ENCODE data around the gene STK39.

STK39 gene

DNA sequence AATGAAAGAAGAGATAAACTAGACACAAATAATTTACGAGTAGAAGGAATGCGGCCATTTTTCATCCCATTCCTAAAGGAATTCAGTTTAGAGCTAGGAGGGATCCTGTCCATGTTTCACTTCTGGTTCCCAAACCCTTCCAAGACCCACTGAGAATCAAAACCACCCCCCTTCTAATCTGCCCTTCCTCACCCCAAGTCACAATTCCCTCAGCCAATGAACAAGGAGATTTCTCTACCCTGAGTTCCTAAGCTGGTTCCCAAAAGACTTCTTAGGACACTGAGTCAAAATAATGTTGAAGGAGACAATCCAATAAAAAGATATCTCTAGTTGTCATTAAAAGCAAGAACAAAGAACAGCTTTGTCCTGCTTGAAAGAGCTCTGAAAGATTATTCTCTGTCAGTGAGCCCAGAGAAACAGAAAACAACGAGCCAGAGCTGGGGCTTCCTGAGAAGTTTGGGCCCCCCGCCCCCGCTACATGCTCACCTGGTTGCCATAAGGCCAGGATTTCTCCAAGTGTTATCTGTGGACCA is 45.7 kb downstream of the STK39 start:
- H3K4me3 ChIP-seq (ENCODE audit: low read length) = no peak overlapping the region
- TF ChIP-seq, protein P1, sequence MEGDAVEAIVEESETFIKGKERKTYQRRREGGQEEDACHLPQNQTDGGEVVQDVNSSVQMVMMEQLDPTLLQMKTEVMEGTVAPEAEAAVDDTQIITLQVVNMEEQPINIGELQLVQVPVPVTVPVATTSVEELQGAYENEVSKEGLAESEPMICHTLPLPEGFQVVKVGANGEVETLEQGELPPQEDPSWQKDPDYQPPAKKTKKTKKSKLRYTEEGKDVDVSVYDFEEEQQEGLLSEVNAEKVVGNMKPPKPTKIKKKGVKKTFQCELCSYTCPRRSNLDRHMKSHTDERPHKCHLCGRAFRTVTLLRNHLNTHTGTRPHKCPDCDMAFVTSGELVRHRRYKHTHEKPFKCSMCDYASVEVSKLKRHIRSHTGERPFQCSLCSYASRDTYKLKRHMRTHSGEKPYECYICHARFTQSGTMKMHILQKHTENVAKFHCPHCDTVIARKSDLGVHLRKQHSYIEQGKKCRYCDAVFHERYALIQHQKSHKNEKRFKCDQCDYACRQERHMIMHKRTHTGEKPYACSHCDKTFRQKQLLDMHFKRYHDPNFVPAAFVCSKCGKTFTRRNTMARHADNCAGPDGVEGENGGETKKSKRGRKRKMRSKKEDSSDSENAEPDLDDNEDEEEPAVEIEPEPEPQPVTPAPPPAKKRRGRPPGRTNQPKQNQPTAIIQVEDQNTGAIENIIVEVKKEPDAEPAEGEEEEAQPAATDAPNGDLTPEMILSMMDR (conservative IDR thresholded peaks at IDR 0.05; ENCODE audit: low read depth, low read length) = no peak
- no peak for DNase-seq (ENCODE audit: low read depth)

DNA sequence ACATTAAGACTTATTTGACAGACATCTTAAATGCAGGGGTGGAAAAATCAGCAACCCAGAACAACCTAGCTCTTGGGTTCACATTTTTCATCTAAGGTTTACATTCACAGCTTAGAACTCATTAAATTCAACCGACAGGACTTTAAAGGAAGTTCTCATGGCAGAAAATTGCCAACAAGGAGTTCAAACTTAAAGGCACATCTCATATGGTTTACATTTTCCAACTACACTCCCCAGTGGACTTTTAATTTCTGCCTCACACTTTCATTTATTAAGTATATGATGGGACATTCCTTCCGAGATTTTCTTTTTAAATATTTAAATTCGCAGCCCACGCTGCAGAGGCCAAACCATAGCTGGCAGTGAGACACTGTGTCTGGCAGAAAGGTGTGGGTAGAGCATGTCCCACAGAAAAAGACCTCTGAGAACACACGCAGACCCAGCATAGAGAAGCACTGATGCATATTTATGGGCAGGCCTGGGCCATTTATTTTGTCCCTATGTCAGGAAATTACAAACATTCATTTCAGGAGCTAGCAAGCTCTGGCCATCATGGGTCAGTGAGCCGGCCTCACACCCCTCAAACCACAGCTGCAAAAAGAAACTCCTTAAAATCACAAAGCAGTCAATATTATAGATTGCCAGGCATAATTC is 46.3 kb downstream of the STK39 start:
- TF ChIP-seq, protein P1 (conservative IDR thresholded peaks at IDR 0.05; ENCODE audit: low read depth, low read length) = no peak
- DNase-seq (ENCODE audit: low read depth) = no peak
- no peak overlapping the region for H3K4me3 ChIP-seq (ENCODE audit: low read length)

DNA sequence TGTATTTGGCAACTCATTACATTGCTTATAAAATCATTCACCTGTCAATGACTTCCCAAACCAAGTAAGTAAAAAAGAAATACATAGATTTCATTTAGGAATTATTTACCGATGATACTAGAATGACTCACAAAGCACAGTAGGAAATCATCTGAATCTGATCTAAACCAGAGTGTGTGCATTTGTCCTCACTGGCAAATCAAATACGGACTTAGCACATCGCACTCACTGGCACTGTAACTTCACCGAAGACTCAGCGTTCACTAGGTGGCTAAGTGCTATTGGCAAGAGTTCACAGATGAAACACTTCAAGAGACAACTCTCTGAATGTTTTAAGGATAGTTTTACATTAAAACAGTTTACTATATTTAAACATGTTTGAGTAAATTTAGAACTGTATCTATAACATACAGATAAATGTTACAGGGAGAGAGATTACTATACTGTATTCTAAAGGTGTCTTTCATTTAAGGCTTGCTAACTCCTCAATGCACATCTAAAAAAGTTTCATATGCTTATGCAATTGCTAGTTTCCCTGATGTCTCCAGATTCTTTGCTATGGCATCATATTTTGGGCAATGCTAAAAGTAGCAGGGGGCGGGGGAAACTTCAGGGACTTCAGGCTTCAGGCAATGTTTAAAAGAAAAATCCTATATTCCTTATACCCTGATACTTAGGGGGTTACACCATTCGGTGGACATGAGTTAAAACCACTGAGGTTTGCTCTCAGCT is 48.8 kb downstream of the STK39 start:
- no peak overlapping the region for H3K4me3 ChIP-seq (ENCODE audit: low read length)
- TF ChIP-seq, protein P1 (conservative IDR thresholded peaks at IDR 0.05; ENCODE audit: low read depth, low read length) = no peak
- DNase-seq (ENCODE audit: low read depth) = no peak

DNA sequence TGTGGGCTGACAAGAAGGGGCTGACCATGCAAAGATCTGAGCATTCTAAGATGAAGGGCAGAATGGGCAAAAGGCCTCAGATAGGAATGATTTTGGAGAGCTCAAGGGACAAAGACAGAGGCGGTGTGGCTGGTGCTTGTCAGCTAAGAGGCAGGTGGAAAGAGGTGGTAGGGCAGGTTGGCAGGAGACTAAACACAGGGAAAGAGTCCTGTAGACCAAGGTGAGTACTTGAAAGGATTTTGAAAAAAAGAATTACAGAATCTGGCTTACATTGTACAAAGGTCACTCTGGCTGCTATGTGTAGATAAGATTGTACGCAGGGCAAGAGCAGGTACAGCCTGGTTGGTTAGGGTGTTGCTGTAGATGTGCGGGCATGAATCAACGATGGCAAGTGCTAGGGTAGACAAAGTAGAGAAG is 50.6 kb downstream of the STK39 start:
- TF ChIP-seq, protein P1 (conservative IDR thresholded peaks at IDR 0.05; ENCODE audit: low read depth, low read length) = no peak
- H3K4me3 ChIP-seq (ENCODE audit: low read length) = no peak overlapping the region
- no peak for DNase-seq (ENCODE audit: low read depth)

DNA sequence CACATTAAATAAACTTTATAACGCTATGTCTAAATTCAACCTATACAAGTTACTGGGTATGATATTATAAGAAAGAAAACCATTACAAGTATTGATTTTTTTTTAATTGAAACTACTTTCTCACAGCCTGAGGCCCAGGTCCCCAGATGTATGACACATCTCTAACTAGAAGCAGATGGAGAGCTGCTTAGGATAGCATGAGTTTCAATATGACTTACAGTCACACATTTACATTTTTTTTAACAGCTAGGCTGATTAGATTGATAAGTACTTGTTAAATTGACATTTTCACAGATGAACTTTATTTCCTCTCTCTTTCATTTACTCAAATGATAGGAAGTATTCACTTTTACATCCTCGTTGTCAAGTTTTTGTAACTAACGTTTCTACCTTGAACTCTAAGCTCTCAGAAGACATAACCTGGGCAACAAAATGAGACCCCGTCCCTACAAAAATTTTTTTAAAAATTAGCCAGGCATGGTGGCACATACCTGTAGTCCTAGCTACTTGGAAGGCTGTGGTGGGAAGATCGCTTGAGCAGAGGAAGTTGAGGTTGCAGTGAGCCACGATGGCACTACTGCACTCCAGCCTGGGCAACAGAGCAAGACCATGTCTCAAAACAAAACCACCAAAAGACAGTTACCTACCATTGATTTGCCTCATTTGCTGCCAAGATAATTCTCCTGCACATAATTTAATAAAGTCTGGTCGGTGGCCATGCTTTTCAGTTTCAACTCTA is 52.4 kb downstream of the STK39 start:
- DNase-seq (ENCODE audit: low read depth) = no peak
- TF ChIP-seq, protein P1 (conservative IDR thresholded peaks at IDR 0.05; ENCODE audit: low read depth, low read length) = no peak
- H3K4me3 ChIP-seq (ENCODE audit: low read length) = no peak overlapping the region

DNA sequence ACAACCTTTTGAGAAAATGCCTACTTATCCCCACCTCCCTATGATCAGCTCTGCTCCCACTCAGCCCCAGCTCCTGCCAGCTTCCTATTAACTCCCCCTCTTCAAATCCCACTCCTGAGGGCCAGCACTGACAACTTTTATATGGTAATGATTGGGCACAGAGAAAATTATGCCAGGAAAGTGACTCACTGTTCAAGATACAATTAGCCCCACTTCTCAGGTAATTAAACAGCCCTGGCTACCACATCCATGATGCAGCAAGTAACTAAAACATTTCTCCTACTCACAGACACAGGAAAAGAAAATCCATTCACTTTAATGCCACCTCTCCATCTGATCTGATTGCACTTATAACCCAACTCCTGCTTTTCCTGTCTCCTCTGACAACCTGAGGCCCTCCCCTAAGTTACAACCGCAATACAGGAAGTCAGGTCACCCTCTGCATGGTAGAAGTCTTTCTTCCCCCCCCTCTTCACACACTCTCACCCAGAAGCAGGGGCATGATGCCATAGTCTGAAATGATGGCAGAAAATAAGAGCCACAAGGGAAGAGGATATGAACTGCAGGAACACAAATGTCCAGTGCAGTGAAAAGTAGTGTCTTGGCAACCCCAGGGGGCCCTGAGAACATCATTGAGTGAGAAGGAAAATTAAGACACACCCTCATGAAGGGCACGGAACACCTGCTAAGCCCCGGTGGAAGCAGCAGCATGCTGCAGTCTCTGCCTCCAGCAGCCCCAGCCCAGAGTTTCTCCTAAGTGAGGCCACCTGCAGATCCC is 54.4 kb downstream of the STK39 start:
- no peak overlapping the region for H3K4me3 ChIP-seq (ENCODE audit: low read length)
- no peak for DNase-seq (ENCODE audit: low read depth)
- TF ChIP-seq, protein P1 (conservative IDR thresholded peaks at IDR 0.05; ENCODE audit: low read depth, low read length) = no peak

All from retinal pigment epithelial cell (primary cell).